Measurements from ENCODE around the gene CCDC88C.
"Not testable (repeated sequence)": the region's sequence is repeated elsewhere in the genome, so short reads cannot be mapped to it uniquely, and the experiment has no call there.

The CCDC88C gene

GRCh38 chr14:91249841-91250616 lies 167.6 kb downstream of the CCDC88C start:
- H3K4me3 ChIP-seq, result no peak overlapping the region
- no peak for TF ChIP-seq CTCF (IDR thresholded peaks at IDR 0.05)
- no peaks in the 10 kb centered on the region for H3K9me3 ChIP-seq
- no peaks in the 10 kb centered on the region for H3K36me3 ChIP-seq
- DNase-seq, result no peak
- peaks cover 0 to 3% of the 10 kb centered on the region in 2 donors for H3K27me3 ChIP-seq
- no peak overlapping the region for H3K27ac ChIP-seq
- H3K4me1 ChIP-seq, result peaks cover 0 to 11% (median 8%) of the 10 kb centered on the region in 4 donors
- intact Hi-C loops (cut with DNase I; ENCODE audit: low total_unique reads), result no loop called here

- no peak for DNase-seq
- H3K36me3 ChIP-seq, result no peaks in the 10 kb centered on the region
- TF ChIP-seq CTCF (IDR thresholded peaks at IDR 0.05), result no peak
- intact Hi-C loops (cut with DNase I; ENCODE audit: low total_unique reads), result no loop called here
- H3K9me3 ChIP-seq, result no peaks in the 10 kb centered on the region
- peaks cover 0 to 18% (median 0%) of the 10 kb centered on the region in 4 donors for H3K4me1 ChIP-seq
- H3K27me3 ChIP-seq, result no peaks in the 10 kb centered on the region
- H3K27ac ChIP-seq, result no peak overlapping the region
- no peak overlapping the region for H3K4me3 ChIP-seq
These were observed 171.4 kb downstream of the CCDC88C start for GRCh38 chr14:91246051-91246852.

- H3K4me1 ChIP-seq, result peaks cover 0 to 18% (median 0%) of the 10 kb centered on the region in 4 donors
- H3K27ac ChIP-seq; H3K36me3 ChIP-seq; DNase-seq; H3K4me3 ChIP-seq; H3K9me3 ChIP-seq; H3K27me3 ChIP-seq; intact Hi-C loops (cut with DNase I; ENCODE audit: low total_unique reads): not testable (repeated sequence)
These were observed 172.0 kb downstream of the CCDC88C start for GRCh38 chr14:91245616-91246015.

DNA sequence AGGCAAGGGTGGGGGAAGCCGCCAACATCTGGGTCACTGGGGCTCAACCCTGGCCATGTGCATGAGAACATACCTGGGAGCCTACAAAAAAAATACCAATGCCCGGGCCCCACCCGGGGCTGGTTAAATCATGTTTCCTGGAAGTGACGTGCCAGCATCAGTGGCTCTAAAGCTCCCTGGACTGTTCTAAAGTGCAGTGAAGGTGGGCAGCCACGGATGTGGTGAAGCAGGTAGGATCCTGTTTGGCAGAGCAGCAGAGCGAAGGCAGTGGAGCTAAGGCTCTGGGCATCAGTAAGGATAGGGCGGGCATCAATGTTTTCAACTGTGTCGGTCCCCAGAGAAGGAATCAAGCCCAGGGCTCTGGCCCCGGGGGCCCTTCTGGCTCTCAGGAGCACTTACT lies 172.6 kb downstream of the CCDC88C start:
- TF ChIP-seq CTCF (IDR thresholded peaks at IDR 0.05), result no peak
- intact Hi-C loops (cut with DNase I; ENCODE audit: low total_unique reads), result no loop called here
- Histone ChIP-seq H3K27ac (no peak overlapping the region), H3K9me3 (no peaks in the 10 kb centered on the region), H3K27me3 (no peaks in the 10 kb centered on the region), H3K4me3 (no peak overlapping the region), H3K36me3 (no peaks in the 10 kb centered on the region), H3K4me1 (peaks cover 0 to 18% (median 0%) of the 10 kb centered on the region in 4 donors)
- no peak for DNase-seq

DNA sequence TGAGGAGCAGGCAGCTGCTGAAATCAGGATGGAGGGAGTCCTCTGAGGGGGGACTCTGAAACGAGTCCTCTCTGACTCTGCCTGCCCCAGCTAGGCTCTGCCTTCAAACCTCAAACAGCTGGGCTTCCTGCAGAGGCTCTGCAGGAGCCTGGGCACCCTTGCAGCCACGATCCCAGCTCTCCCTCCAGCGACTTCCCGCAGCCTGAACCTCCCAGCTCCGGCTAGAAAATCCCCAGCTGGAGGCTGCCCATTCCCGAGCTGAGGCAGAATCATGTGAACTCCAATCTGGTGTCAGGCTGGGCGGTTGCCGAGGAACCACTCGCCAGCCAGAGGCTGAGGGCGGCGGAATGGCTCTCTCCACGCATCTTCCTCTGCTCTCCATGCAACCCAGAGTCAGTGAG lies 173.1 kb downstream of the CCDC88C start, which contains the start of gene GPR68:
Gene GPR68, minus strand, starts transcription at position 204 of the 401 bp plus-strand sequence. CDS start 9,654 bp downstream, outside the sequence.
- peak; percentile 70 to 77 for DNase-seq
- Histone ChIP-seq H3K4me3 (no peak within 1 kb of the TSS), H3K36me3 (no peaks in the 10 kb centered on the region), H3K27ac (no peak within 1 kb of the TSS), H3K27me3 (no peaks in the 10 kb centered on the region), H3K4me1 (peaks cover 0 to 18% (median 0%) of the 10 kb centered on the region in 4 donors), H3K9me3 (no peaks in the 10 kb centered on the region)
- no peak for TF ChIP-seq CTCF (IDR thresholded peaks at IDR 0.05)
- intact Hi-C loops (cut with DNase I; ENCODE audit: low total_unique reads), result no loop called here

GRCh38 chr14:91243074-91243471 lies 174.5 kb downstream of the CCDC88C start:
- Histone ChIP-seq H3K27ac (no peak overlapping the region), H3K36me3 (no peaks in the 10 kb centered on the region), H3K4me3 (no peak overlapping the region), H3K27me3 (no peaks in the 10 kb centered on the region), H3K9me3 (no peaks in the 10 kb centered on the region), H3K4me1 (peaks cover 0 to 18% (median 0%) of the 10 kb centered on the region in 4 donors)
- no peak for TF ChIP-seq CTCF (IDR thresholded peaks at IDR 0.05)
- intact Hi-C loops (cut with DNase I; ENCODE audit: low total_unique reads), result no loop called here
- DNase-seq, result no peak

Measured in tibial artery (tissue), 4 donors.